Fibroblast of skin of right quadriceps (primary cell): ENCODE data around the gene BCCIP.
A peak's percentile ranks its signal among the peaks of the same experiment; 100 is the strongest.

Source experiments
- DNase-seq: peaks from one replicate; pipeline ENCODE4 v3.0.0-alpha.2; 2013

Gene BCCIP

GRCh38 chr10:125799451-125800182 is 23.7 kb upstream of the BCCIP start:
- DNase-seq: no peak

GRCh38 chr10:125801574-125801973 is 21.8 kb upstream of the BCCIP start:
- DNase-seq: no peak

GRCh38 chr10:125802131-125802530 is 21.2 kb upstream of the BCCIP start:
- DNase-seq: no peak

- DNase-seq: no peak
Observed at GRCh38 chr10:125802739-125803138, 20.6 kb upstream of the BCCIP start.

- DNase-seq: no peak
Observed at GRCh38 chr10:125808047-125808446, 15.3 kb upstream of the BCCIP start.

GRCh38 chr10:125811251-125811650 is 12.1 kb upstream of the BCCIP start:
- peak; percentile 49 for DNase-seq

GRCh38 chr10:125812128-125812750 is 11.1 kb upstream of the BCCIP start:
- peak; percentile 68 for DNase-seq

GRCh38 chr10:125815764-125816163 is 7.6 kb upstream of the BCCIP start:
- DNase-seq: no peak

GRCh38 chr10:125816548-125816947 is 6.8 kb upstream of the BCCIP start:
- DNase-seq: no peak

GRCh38 chr10:125817337-125817946 is 5.9 kb upstream of the BCCIP start:
- no peak for DNase-seq

- no peak for DNase-seq
Observed at GRCh38 chr10:125820701-125821100, 2.6 kb upstream of the BCCIP start.

GRCh38 chr10:125823663-125824251 is 411 bp downstream of the BCCIP start:
- DNase-seq: no peak

GRCh38 chr10:125824736-125825135 is 1.4 kb downstream of the BCCIP start:
- peak; percentile 54 for DNase-seq

- no peak for DNase-seq
Observed at GRCh38 chr10:125827133-125827532, 3.8 kb downstream of the BCCIP start.

- DNase-seq: no peak
Observed at GRCh38 chr10:125828311-125828710, 5.0 kb downstream of the BCCIP start.

GRCh38 chr10:125836746-125837145 is 13.4 kb downstream of the BCCIP start:
- DNase-seq: no peak

- no peak for DNase-seq
Observed at GRCh38 chr10:125838802-125839575, 15.6 kb downstream of the BCCIP start.

GRCh38 chr10:125840406-125840805 is 17.1 kb downstream of the BCCIP start:
- DNase-seq: no peak

GRCh38 chr10:125840955-125841354 is 17.6 kb downstream of the BCCIP start:
- DNase-seq: peak; percentile 6

- no peak for DNase-seq
Observed at GRCh38 chr10:125843603-125844329, 20.4 kb downstream of the BCCIP start.

- DNase-seq: no peak
Observed at GRCh38 chr10:125844751-125845221, 21.4 kb downstream of the BCCIP start.

- no peak for DNase-seq
Observed at GRCh38 chr10:125845617-125846016, 22.3 kb downstream of the BCCIP start.
